Measurements from ENCODE around the gene TM4SF4. TPM values are rescaled to one million over a fixed set of nuclear protein-coding genes. Genes with fewer than 3 reads are reported as not detected.
A peak's percentile ranks its signal among the peaks of the same experiment; 100 is the strongest.

The TM4SF4 gene
- total and polyA plus RNA-seq, 11 donors = not detected

- no peak for ATAC-seq
- peaks cover 0 to 17% (median 12%) of the 10 kb centered on the region in 9 donors for H3K36me3 ChIP-seq
- intact Hi-C loops (cut with DNase I) = no loop called here
- WGBS, 4 donors = 52 to 64% (median 56%) methylated on average over 3 of the region's 3 CpGs
- TF ChIP-seq, protein P1, sequence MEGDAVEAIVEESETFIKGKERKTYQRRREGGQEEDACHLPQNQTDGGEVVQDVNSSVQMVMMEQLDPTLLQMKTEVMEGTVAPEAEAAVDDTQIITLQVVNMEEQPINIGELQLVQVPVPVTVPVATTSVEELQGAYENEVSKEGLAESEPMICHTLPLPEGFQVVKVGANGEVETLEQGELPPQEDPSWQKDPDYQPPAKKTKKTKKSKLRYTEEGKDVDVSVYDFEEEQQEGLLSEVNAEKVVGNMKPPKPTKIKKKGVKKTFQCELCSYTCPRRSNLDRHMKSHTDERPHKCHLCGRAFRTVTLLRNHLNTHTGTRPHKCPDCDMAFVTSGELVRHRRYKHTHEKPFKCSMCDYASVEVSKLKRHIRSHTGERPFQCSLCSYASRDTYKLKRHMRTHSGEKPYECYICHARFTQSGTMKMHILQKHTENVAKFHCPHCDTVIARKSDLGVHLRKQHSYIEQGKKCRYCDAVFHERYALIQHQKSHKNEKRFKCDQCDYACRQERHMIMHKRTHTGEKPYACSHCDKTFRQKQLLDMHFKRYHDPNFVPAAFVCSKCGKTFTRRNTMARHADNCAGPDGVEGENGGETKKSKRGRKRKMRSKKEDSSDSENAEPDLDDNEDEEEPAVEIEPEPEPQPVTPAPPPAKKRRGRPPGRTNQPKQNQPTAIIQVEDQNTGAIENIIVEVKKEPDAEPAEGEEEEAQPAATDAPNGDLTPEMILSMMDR (IDR thresholded peaks at IDR 0.05) = peak in 1 of 12 donors; percentile 30
- TF ChIP-seq POLR2A (IDR thresholded peaks at IDR 0.05) = no peak
- no peak for DNase-seq
- no peak overlapping the region for H3K4me3 ChIP-seq
- peak overlapping the region in 2 of 12 donors; percentile 16 to 38 for H3K27ac ChIP-seq
- H3K27me3 ChIP-seq = no peaks in the 10 kb centered on the region
- no peaks in the 10 kb centered on the region for H3K9me3 ChIP-seq
- peaks cover 0 to 42% (median 22%) of the 10 kb centered on the region in 12 donors for H3K4me1 ChIP-seq
Observed at GRCh38 chr3:149541091-149541491, 66.6 kb downstream of the TM4SF4 start.

DNA sequence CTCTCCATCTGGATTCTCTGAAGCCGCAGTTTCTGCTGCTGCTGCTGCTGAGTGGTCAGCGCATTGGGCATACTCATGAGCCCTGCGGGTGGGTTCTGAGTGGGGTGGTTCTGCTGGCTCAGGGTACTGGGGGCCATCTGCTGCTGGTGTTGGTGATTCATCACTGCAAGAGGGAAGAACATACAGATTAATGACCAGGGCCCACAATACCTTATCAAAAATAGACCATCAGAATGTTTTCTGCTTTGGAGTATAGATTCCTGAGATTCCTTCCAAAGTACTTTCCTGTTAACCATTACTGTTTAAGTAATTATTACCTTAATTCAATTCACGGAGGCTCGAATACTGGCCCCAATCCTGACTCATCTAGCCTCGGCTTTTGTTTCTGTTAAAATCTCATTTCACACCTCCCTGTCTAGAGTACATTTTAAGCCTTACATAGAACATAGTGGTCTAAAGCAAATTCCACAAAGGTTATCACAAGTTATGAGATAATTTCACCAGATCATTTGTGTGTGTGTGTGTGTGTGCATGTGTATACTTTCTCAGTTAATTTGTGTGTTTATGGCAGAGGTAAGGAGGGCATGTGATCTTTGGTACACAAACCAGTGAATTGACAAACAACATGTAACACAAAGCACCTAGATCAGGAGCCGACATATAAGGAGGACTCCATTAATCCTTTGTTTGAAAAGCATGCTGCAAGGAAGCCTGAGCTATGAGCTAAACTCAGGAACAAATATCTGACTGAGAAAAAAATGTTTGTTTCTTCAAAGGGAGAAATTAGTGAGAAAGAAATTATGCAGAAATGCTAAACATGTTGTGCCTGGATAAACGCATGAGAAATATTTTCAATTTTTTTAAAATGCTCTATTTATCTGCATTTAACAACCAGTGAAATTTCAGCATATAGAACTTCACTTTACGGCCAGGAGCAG is 68.1 kb downstream of the TM4SF4 start:
- peak overlapping the region in 1 of 12 donors; percentile 20 for H3K27ac ChIP-seq
- no peaks in the 10 kb centered on the region for H3K9me3 ChIP-seq
- ATAC-seq (no peak), DNase-seq (no peak)
- intact Hi-C loops (cut with DNase I) = no loop called here
- no peaks in the 10 kb centered on the region for H3K27me3 ChIP-seq
- H3K36me3 ChIP-seq = peaks cover 0 to 17% (median 12%) of the 10 kb centered on the region in 9 donors
- H3K4me3 ChIP-seq = no peak overlapping the region
- peaks cover 0 to 40% (median 13%) of the 10 kb centered on the region in 12 donors for H3K4me1 ChIP-seq
- TF ChIP-seq POLR2A (IDR thresholded peaks at IDR 0.05) = no peak
- TF ChIP-seq, protein P1 (IDR thresholded peaks at IDR 0.05) = no peak
- WGBS, 4 donors = 74 to 78% (median 76%) methylated on average over 9 of the region's 9 CpGs

GRCh38 chr3:149545049-149545448 is 70.6 kb downstream of the TM4SF4 start:
- WGBS, 4 donors = 98 to 100% (median 100%) methylated on average over 2 of the region's 2 CpGs
- Histone ChIP-seq H3K36me3 (peaks cover 0 to 19% (median 12%) of the 10 kb centered on the region in 9 donors), H3K27me3 (no peaks in the 10 kb centered on the region), H3K27ac (peak overlapping the region in 1 of 12 donors; percentile 83), H3K9me3 (no peaks in the 10 kb centered on the region), H3K4me3 (no peak overlapping the region), H3K4me1 (peaks cover 0 to 46% (median 17%) of the 10 kb centered on the region in 12 donors)
- ATAC-seq = no peak
- intact Hi-C loops (cut with DNase I) = no loop called here
- TF ChIP-seq, protein P1 (IDR thresholded peaks at IDR 0.05) = no peak
- TF ChIP-seq POLR2A (IDR thresholded peaks at IDR 0.05) = no peak
- no peak for DNase-seq

GRCh38 chr3:149547413-149547812 is 72.9 kb downstream of the TM4SF4 start:
- peaks cover 0 to 49% (median 14%) of the 10 kb centered on the region in 12 donors for H3K4me1 ChIP-seq
- H3K36me3 ChIP-seq = peaks cover 0 to 3% (median 0%) of the 10 kb centered on the region in 9 donors
- H3K4me3 ChIP-seq = peak overlapping the region in 1 of 12 donors; percentile 28
- no peaks in the 10 kb centered on the region for H3K27me3 ChIP-seq
- no peak for TF ChIP-seq POLR2A (IDR thresholded peaks at IDR 0.05)
- TF ChIP-seq, protein P1 (IDR thresholded peaks at IDR 0.05) = no peak
- WGBS, 4 donors = 53 to 58% (median 56%) methylated on average over 9 of the region's 9 CpGs
- peak; percentile 62 to 71 (median 66) for ATAC-seq
- peak overlapping the region; percentile 25 to 83 (median 64) for H3K27ac ChIP-seq
- no peaks in the 10 kb centered on the region for H3K9me3 ChIP-seq
- DNase-seq = peak in 4 of 5 donors; percentile 66 to 79 (median 70)
- intact Hi-C loops (cut with DNase I) = no loop called here
